NOMO-1 treated with DMSO at 0.1 percent for 48 hours (cell line): Measurements from ENCODE around the gene ENTPD1.
A peak's percentile ranks its signal among the peaks of the same experiment; 100 is the strongest.

Experiments
- DNase-seq: peaks from one replicate; lab custom pipeline; 2025; ENCODE audit not compliant: unreplicated experiment; lab: John Stamatoyannopoulos, UW

Gene ENTPD1

GRCh38 chr10:95821720-95822119, 65.8 kb downstream of the ENTPD1 start:
- peak; percentile 33 for DNase-seq

DNA sequence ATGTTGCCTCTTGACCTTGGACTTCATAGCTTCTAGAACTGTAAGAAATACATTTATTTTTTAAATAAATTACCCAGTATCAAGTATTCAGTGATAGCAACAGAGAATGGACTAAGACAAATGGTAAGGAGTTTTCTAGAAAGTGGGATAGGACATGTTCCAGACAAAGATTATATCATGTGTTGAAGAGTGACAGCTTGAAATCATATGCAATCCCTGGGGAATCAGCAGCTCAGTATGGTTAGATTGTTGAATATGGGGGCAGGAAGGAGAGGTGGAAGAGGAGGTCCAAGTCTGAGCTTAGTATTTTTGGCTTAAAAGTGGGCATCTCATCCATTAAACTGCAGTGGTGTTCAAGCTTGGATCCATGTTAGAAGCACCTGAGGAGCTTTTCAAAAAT, 74.1 kb downstream of the ENTPD1 start:
- DNase-seq, result no peak

DNA sequence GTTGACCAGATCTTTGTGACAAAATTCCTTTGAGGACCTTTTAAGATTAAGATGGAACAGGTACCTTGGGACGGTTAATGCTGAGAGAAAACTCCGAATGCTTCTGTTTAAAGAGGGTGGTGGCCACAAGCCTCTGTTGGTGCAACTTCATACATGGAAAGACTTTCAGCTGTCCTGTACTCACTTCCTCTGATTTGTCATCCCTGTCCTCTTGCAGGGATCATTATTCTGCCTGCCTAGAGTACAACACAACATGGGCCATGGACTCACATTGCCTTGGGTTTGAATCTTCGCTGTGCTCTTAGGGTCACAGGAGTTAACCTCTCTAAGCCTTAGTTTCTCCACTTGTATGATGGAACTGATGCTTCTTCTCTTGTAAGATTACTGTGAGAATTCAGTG, 75.1 kb downstream of the ENTPD1 start:
- DNase-seq, result no peak

GRCh38 chr10:95831515-95831914, 75.6 kb downstream of the ENTPD1 start:
- DNase-seq, result no peak

DNA sequence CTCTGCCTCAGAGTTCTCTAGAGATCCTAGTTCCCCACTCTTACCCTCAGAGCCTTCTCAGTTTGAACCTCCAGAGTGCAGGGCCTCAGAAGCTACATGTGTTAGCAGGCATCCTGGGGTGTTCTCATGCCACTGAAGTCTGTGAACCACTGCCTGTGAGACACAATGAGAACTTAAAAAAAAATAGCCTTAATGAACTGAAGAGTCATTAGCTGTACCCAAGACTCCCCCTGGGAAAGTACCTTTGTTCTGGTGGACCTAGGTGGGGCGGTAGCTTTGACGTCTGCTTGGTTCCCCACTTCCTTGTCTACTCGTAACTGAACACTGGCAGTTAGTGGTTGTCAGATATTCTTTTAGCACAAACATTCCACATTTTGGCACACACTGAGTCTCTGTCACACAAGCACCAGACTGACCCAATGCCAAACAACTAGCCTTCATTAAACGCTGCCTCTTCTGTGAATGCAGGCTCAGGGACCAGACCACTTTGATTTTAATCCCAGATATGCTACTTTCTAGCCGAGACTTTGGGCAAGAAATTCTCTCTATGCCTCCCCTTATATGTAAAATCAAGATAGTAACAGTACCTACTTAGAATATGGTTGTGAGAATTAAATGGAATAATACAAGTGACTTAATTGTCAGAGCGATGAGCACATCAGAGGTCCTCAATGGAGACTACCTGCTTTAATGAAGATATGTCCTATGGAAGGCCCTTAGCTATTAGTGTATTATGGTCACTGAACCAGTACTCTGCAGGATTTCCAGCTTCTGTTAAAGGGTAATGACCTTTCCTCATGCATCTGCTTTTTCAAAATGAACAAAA, 76.5 kb downstream of the ENTPD1 start:
- no peak for DNase-seq

DNA sequence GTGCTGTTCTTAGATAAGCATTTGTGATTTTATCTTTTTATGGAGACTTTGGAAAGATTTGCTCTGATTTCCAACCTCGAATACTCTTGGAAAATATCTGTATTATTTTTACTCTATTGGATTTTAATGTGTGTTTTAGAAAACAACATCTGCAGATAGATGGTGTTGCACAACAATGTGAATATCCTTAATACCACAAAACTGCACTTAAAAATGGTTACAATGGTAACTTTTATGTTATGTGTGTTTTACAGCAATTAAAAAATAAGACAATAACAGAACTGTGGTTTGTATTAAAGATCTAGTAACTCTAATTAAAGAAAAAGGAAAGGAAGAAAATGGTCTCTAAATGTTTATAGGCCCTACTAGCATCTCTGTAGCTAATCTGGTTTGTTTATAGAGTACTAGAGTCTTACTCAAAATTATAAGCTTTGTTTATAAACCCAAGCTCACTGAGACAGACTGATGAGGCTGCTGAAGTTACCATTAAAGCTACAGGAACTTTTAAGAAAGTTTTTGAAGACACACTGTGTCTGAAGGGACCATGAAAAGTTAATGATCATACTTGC, 77.2 kb downstream of the ENTPD1 start:
- DNase-seq, result no peak

DNA sequence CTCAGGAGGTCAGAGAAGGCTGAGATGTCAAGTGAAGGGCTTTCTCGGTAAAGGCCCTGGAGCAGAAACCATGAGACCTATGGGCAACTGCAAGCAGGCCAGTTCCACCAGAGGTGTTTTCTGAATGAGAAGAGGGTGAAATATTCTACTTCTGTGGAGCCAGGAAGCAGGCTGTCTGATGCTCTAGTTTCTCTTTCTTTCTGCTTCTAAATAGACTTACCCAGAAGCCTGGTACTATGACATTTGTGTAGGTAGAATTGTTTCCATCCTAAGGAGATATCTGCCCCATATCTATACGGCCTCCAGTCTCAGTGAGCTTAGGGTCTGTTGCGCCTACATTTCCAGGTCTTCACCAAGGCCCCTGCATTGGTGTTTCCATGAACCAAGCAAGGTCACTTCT, 78.4 kb downstream of the ENTPD1 start:
- DNase-seq, result no peak

DNA sequence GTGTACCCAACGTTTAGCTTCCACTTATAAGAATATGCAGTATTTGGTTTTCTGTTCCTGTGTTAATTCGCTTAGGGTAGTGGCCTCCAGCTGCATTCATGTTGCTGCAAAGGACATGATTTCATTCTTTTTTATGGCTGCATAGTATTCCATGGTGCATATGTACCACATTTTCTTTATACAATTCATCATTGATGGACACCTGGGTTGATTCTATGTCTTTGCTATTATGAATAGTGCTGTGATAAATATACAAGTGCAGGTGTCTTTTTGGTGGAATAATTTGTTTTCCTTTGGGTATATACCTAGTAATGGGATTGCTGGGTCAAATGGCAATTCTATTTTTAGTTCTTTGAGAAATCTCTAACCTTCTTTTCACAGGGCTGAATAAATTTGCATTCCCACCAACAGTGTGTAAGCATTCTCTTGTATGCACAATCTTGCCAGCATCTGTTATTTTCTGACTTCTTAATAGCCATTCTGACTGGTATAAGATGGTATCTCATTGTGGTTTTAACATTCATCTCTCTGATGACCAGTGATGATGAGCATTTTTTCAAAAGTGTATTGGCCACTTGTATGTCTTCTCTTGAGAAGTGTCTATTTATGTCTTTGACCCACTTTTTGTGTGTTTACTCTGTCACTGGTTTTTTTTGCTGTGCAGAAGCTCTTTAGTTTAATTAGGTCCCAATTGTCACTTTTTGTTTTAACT, 79.3 kb downstream of the ENTPD1 start:
- DNase-seq, result no peak

- no peak for DNase-seq
These were observed 79.9 kb downstream of the ENTPD1 start for GRCh38 chr10:95835911-95836310.

GRCh38 chr10:95836610-95837355, 80.8 kb downstream of the ENTPD1 start:
- no peak for DNase-seq

GRCh38 chr10:95837356-95837776, 81.4 kb downstream of the ENTPD1 start:
- no peak for DNase-seq

DNA sequence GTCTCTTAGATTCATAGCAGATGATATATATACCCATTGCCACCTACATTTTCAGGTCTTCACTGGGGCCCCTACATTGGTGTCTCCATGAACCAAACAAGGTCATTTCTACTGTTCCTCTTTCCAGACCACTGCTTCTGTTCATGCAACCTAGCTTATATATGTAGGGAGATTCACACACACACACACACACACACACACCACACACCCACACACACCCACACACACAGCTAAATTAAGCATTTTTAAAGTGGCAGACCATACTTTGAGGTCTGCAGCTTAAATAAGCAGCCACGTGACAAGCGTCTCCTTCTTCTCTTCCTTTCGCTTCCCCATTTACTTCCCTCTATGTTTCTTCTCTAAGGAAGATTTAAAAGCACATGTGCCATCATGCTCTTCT, 81.8 kb downstream of the ENTPD1 start:
- DNase-seq, result peak; percentile 89

GRCh38 chr10:95840121-95840520, 84.2 kb downstream of the ENTPD1 start:
- no peak for DNase-seq

DNA sequence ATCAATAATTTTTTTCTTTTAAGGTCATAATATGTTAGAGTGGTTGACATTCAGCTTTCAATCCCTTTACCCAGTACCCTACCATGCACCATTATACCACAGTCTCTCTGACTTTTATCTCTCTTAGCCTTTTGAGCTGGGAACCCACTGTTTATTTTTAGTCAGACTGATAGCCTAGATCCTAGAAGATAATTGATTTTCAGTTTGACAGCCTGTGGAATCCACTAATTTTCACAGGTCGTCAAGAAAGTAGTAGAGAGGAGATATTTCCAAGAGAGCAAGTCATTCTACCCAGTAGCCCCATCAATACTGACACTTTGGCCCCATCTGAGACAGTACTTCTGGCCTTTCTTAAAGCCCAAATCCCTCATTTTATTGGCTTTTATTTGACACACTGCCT, 84.7 kb downstream of the ENTPD1 start:
- no peak for DNase-seq

DNA sequence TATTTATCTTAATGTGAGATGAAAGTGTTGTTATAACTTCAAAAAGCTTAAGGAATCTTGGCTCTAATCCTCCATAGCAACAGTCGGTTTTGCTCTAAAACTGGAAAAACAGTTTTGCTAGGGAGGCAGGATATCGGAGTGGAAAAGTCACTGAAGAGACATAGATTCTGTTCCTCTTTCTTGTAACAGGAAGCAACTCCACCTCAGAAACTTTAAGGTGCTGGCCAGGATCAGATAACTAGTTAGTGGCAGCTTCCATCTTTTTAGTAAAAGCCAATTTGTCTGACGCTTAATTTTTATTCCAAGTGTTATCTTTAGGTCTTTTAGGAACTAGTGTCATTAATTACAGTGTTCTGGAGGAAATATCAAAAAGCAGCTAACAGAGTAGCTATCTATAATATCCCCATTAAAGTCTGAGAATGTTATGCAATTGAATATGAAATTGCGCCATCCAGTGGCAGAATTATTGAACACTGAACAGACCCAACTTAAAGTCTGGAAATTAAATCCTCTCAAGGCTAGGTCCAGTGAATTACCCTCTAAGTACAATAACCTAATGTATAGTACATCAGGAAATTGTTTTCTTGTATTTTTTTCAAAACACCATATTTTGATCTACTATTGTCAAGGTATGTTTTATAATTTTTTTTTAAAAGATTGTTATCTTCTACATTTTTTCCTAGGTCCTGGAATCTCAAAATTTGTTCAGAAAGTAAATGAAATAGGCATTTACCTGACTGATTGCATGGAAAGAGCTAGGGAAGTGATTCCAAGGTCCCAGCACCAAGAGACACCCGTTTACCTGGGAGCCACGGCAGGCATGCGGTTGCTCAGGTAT, 85.9 kb downstream of the ENTPD1 start:
- peak; percentile 89 for DNase-seq

GRCh38 chr10:95845411-95845810, 89.4 kb downstream of the ENTPD1 start:
- no peak for DNase-seq

DNA sequence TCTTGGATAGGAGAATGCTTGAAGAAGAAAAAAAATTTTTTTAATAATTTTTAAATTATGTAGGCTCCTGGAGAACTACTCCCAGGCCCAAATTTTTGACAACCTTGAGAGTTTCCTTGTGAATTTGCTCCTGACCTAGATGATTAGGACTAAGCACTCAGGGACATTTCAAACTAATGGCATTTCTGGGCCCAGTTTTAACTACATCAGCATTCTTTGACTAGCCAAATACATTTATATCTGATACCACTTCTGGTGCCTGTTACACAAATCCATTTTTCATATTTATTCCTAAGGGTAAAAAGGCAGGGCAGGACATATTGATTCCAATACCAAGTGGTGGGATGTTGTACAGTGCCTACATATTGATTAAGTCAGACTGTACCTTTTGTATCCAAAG, 91.0 kb downstream of the ENTPD1 start:
- DNase-seq, result no peak

DNA sequence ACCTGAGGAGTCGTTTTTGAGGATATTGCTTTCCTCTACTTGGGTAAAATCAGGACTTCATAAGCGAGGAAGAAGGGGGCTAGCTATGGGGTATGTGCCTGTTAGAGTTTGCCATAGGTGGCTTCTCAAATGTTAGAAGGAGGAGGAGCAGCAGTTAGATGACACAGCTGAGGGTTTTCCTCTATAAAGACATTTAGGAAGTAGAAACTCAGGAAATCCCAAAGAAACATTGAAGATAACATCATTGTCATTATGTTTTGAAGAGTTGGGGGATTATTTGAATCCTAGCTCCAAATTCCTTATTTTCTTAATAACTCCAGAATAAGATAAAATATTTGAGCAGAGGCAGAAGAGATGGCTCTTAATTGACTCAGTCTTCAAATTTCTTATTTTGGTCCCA, 92.9 kb downstream of the ENTPD1 start:
- DNase-seq, result no peak

DNA sequence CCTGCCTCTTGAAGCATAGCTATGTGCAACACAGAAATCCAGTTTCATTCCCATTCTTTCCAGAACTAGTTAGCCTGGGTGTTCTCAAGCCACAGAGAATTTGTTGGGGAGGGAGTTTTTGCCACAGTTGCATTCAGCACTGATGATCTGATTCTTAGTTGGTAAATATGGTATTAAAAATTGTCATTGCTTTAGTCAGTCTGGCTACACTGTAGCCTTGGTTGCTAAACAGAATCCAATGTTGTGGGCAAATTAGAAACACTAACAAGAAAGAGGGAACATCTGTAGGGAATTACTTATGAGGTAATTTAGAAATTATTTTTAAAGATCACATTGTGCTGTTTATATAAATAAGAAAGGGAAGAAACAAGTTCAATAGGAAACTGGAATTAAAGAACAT, 94.8 kb downstream of the ENTPD1 start:
- no peak for DNase-seq

DNA sequence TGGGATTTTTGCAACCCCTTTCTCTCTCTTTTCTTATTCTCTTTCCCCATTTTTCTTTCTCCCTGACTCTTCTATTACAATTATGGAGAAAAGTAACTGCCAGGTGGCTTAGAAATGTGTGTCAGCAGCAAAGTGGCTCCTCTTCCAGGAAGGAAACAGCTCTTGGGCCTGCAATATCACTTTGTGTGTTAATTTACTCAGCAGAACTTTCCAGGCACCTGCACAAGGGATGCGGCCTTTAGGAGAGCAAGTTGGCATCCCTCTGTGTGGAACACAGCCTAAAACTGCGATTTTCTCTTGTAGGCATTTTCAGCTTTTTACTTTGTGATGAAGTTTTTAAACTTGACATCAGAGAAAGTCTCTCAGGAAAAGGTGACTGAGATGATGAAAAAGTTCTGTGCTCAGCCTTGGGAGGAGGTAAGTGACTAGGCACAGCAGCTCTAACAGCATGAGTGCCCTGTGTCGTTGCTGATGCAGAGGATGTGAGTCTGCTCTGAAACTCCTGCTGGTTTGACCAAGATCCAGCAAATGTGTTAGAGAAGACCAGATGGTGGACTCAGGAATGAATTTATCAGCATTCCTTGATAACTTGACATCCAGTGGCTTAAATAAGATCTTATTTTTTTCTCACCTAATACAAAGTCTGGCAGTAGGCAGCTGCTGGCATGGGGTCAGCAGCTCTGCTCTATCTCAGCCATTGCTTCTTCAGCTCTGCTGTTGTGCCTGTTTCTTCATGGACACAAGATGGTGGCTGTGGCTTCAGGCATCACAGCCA, 104.4 kb downstream of the ENTPD1 start:
- no peak for DNase-seq
